Measurements from ENCODE around the gene CDH4.

- no peak for TF ChIP-seq CTCF (optimal IDR thresholded peaks at IDR 0.05 in 1 of 3, IDR thresholded peaks at IDR 0.05 in 1 of 3, conservative IDR thresholded peaks at IDR 0.05 in 1 of 3; ENCODE audit: extremely low read depth in 1 of 3, insufficient read depth in 2 of 3, low read length in 3 of 3)
- no peak for TF ChIP-seq EZH2 (IDR thresholded peaks at IDR 0.05; ENCODE audit: low read length)
Observed at GRCh38 chr20:61953037-61954021, 701.3 kb downstream of the CDH4 start.

All from keratinocyte (primary cell).